Measurements from ENCODE around the gene MRPL30. TPM values are rescaled to one million over a fixed set of nuclear protein-coding genes. Genes with fewer than 3 reads are reported as not detected.
A peak's percentile ranks its signal among the peaks of the same experiment; 100 is the strongest.

Gene MRPL30
- total RNA-seq, 4 donors from 2014 or later, result 12.5 to 23.0 (median 17.6) TPM

GRCh38 chr2:99181624-99182000 is 628 bp downstream of the MRPL30 start:
- intact Hi-C loops (cut with DNase I; ENCODE audit: low total_unique reads), result no loop called here
- Histone ChIP-seq H3K36me3 (no peaks in the 10 kb centered on the region), H3K9me3 (no peaks in the 10 kb centered on the region), H3K4me3 (peak overlapping the region; percentile 57 to 86 (median 67)), H3K27ac (peak overlapping the region; percentile 81 to 87 (median 84)), H3K4me1 (peaks cover 18 to 39% (median 23%) of the 10 kb centered on the region in 4 donors), H3K27me3 (no peaks in the 10 kb centered on the region)
- no peak for DNase-seq
- 1 to 4% methylated on average over 4 of the region's 4 CpGs for WGBS, 2 donors (ENCODE audit: low coverage in 1 of 2)
- in situ Hi-C loops (cut with MboI; ENCODE audit: low pct_ligation_motif_present in 1 of 4, low pct_unique_long_range_greater_than_20kb in 1 of 4, low sequenced_read_pairs in 3 of 4), result loop anchor here (10.0 to 25.0 kb wide), 3 partner anchors 153 to 306 kb away; partner anchors contain the start of genes EIF5B (in 3 of the 4), REV1 (in 3 of the 4) and TXNDC9 (in 3 of the 4)
- no peak for TF ChIP-seq CTCF (IDR thresholded peaks at IDR 0.05)
- TF ChIP-seq POLR2A (IDR thresholded peaks at IDR 0.05), result no peak
- TF ChIP-seq EP300 (IDR thresholded peaks at IDR 0.05; ENCODE audit: low read depth), result no peak
- no peak for TF ChIP-seq POLR2AphosphoS5 (IDR thresholded peaks at IDR 0.05)

- no peak for DNase-seq
- peaks cover 18 to 39% (median 23%) of the 10 kb centered on the region in 4 donors for H3K4me1 ChIP-seq
- no peaks in the 10 kb centered on the region for H3K9me3 ChIP-seq
- intact Hi-C loops (cut with DNase I; ENCODE audit: low total_unique reads) (no loop called here), in situ Hi-C loops (cut with MboI; ENCODE audit: low pct_ligation_motif_present in 1 of 4, low pct_unique_long_range_greater_than_20kb in 1 of 4, low sequenced_read_pairs in 3 of 4) (loop anchor here (10.0 to 25.0 kb wide), 3 partner anchors 152 to 304 kb away; partner anchors contain the start of genes EIF5B (in 3 of the 4), REV1 (in 3 of the 4) and TXNDC9 (in 3 of the 4))
- H3K36me3 ChIP-seq, result no peaks in the 10 kb centered on the region
- H3K27ac ChIP-seq, result no peak overlapping the region
- 98 to 100% methylated on average over 1 to 3 of the region's 3 CpGs for WGBS, 2 donors (ENCODE audit: low coverage in 1 of 2)
- H3K4me3 ChIP-seq, result no peak overlapping the region
- TF ChIP-seq CTCF (IDR thresholded peaks at IDR 0.05), result no peak
- TF ChIP-seq POLR2A (IDR thresholded peaks at IDR 0.05), result no peak
- no peak for TF ChIP-seq EP300 (IDR thresholded peaks at IDR 0.05; ENCODE audit: low read depth)
- no peak for TF ChIP-seq POLR2AphosphoS5 (IDR thresholded peaks at IDR 0.05)
- H3K27me3 ChIP-seq, result no peaks in the 10 kb centered on the region
Measured at GRCh38 chr2:99183025-99183424, 2.0 kb downstream of the MRPL30 start.

GRCh38 chr2:99184811-99185210 is 3.8 kb downstream of the MRPL30 start:
- 82 to 93% methylated on average over 3 to 6 of the region's 6 CpGs for WGBS, 2 donors (ENCODE audit: low coverage in 1 of 2)
- intact Hi-C loops (cut with DNase I; ENCODE audit: low total_unique reads), result no loop called here
- H3K4me1 ChIP-seq, result peaks cover 12 to 26% (median 17%) of the 10 kb centered on the region in 4 donors

GRCh38 chr2:99187011-99187410 is 6.0 kb downstream of the MRPL30 start:
- Histone ChIP-seq H3K4me1 (peaks cover 1 to 13% (median 5%) of the 10 kb centered on the region in 4 donors), H3K36me3 (peaks cover 0 to 25% (median 7%) of the 10 kb centered on the region in 4 donors), H3K27ac (no peak overlapping the region), H3K9me3 (no peaks in the 10 kb centered on the region), H3K4me3 (no peak overlapping the region), H3K27me3 (no peaks in the 10 kb centered on the region)
- in situ Hi-C loops (cut with MboI; ENCODE audit: low pct_ligation_motif_present in 1 of 4, low pct_unique_long_range_greater_than_20kb in 1 of 4, low sequenced_read_pairs in 3 of 4) (loop anchor here (10.0 to 25.0 kb wide), 3 partner anchors 148 to 300 kb away; partner anchors contain the start of genes EIF5B (in 3 of the 4), REV1 (in 3 of the 4) and TXNDC9 (in 3 of the 4)), intact Hi-C loops (cut with DNase I; ENCODE audit: low total_unique reads) (no loop called here)
- TF ChIP-seq POLR2AphosphoS5 (IDR thresholded peaks at IDR 0.05) (no peak), CTCF (IDR thresholded peaks at IDR 0.05) (no peak), EP300 (IDR thresholded peaks at IDR 0.05; ENCODE audit: low read depth) (no peak), POLR2A (IDR thresholded peaks at IDR 0.05) (no peak)
- DNase-seq, result no peak

More at GRCh38 chr2:99184811-99185210, 3.8 kb downstream of the MRPL30 start:
- TF ChIP-seq POLR2AphosphoS5 (IDR thresholded peaks at IDR 0.05) (no peak), CTCF (IDR thresholded peaks at IDR 0.05) (no peak), POLR2A (IDR thresholded peaks at IDR 0.05) (no peak), EP300 (IDR thresholded peaks at IDR 0.05; ENCODE audit: low read depth) (no peak)
- no peaks in the 10 kb centered on the region for H3K9me3 ChIP-seq
- H3K27ac ChIP-seq, result no peak overlapping the region
- no peaks in the 10 kb centered on the region for H3K27me3 ChIP-seq
- peaks cover 0 to 10% (median 4%) of the 10 kb centered on the region in 4 donors for H3K36me3 ChIP-seq
- in situ Hi-C loops (cut with MboI; ENCODE audit: low pct_ligation_motif_present in 1 of 4, low pct_unique_long_range_greater_than_20kb in 1 of 4, low sequenced_read_pairs in 3 of 4), result loop anchor here (10.0 to 25.0 kb wide), 3 partner anchors 150 to 302 kb away; partner anchors contain the start of genes EIF5B (in 3 of the 4), REV1 (in 3 of the 4) and TXNDC9 (in 3 of the 4)
- no peak overlapping the region for H3K4me3 ChIP-seq
- no peak for DNase-seq
